NCI-H2227 treated with DMSO at 0.1 percent for 48 hours (cell line): ENCODE data around the gene MAP4.
"Not testable (repeated sequence)": the region's sequence is repeated elsewhere in the genome, so short reads cannot be mapped to it uniquely, and the experiment has no call there.

ENCODE experiments used
- DNase-seq: peaks from one replicate; lab custom pipeline; 2025; lab: John Stamatoyannopoulos, UW

MAP4 gene

GRCh38 chr3:47846186-47846879 lies 169.9 kb downstream of the MAP4 start:
- DNase-seq = no peak

- DNase-seq = no peak
Measured at GRCh38 chr3:47841786-47842349, 174.3 kb downstream of the MAP4 start.

GRCh38 chr3:47838503-47838902 lies 177.7 kb downstream of the MAP4 start:
- DNase-seq = no peak

- DNase-seq = no peak
Measured at GRCh38 chr3:47836986-47837385, 179.2 kb downstream of the MAP4 start.

- not testable (repeated sequence) for DNase-seq
Measured at GRCh38 chr3:47829482-47829881, 186.7 kb downstream of the MAP4 start.

- no peak for DNase-seq
Measured at GRCh38 chr3:47825590-47825989, 190.6 kb downstream of the MAP4 start.

GRCh38 chr3:47824541-47825473 lies 191.4 kb downstream of the MAP4 start:
- peak; percentile 58 for DNase-seq

GRCh38 chr3:47817609-47818008 lies 198.6 kb downstream of the MAP4 start:
- no peak for DNase-seq

- peak; percentile 8 for DNase-seq
Measured at GRCh38 chr3:47813551-47814177, 202.6 kb downstream of the MAP4 start.

GRCh38 chr3:47804577-47804976 lies 211.6 kb downstream of the MAP4 start:
- DNase-seq = no peak

GRCh38 chr3:47803480-47804025 lies 212.7 kb downstream of the MAP4 start:
- peak; percentile 20 for DNase-seq

GRCh38 chr3:47802734-47803479 lies 213.3 kb downstream of the MAP4 start, which contains the start of gene DHX30:
DHX30 (plus strand) TSS chr3:47803138; CDS start chr3:47810684, 7,546 bp downstream.
- peak; percentile 70 for DNase-seq
